ENCODE measurements around the gene TBCA. TPM values are rescaled to one million over a fixed set of nuclear protein-coding genes. Genes with fewer than 3 reads are reported as not detected.

Gene TBCA
- total RNA-seq, 1 experiment from 2014 or later: 327 TPM

DNA sequence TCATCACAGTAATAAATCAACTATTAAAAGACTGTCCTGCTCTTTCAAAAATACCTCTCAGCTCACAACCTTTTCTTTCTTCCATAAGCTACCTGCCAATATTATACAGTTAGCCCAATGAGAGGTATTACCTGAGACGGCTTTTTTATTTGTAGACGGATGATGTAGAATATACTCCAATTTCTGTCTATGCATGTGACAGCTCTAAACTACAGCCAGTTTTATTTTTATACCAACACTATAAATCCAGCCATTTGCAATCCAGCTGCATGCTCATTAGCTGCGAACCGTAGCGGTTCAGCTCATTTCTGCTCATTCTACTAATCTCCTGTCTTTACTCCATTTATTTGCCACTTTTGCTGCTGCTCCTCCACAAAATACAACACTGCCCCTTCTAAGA, 51.2 kb downstream of the TBCA start:
- H3K4me1 Mint-ChIP-seq: peaks cover 8% of the 10 kb centered on the region
- DNase-seq (ENCODE audit: low spot score): no peak
- ChIA-PET POLR2A (no interaction called here), CTCF (no interaction called here)
- peak overlapping the region; percentile 10; the same call in 1 of the 2 replicates for H3K27ac Mint-ChIP-seq
- no peak for ATAC-seq
- no peaks in the 10 kb centered on the region for H3K36me3 Mint-ChIP-seq
- H3K4me3 Mint-ChIP-seq: no peak overlapping the region
- H3K27me3 Mint-ChIP-seq (ENCODE audit: low read depth): no peaks in the 10 kb centered on the region
- TF ChIP-seq KAT7 (CRISPR knock-in tag; IDR thresholded peaks at IDR 0.05; ENCODE audit: borderline replicate concordance) (no peak), JAZF1 (CRISPR knock-in tag; IDR thresholded peaks at IDR 0.05) (no peak), FOXK1 (CRISPR knock-in tag; IDR thresholded peaks at IDR 0.05) (no peak), TP53 (CRISPR knock-in tag; IDR thresholded peaks at IDR 0.05) (no peak), NR2C2 (CRISPR knock-in tag; IDR thresholded peaks at IDR 0.05) (no peak), CBFB (CRISPR knock-in tag; IDR thresholded peaks at IDR 0.05; ENCODE audit: low read depth) (no peak), ZBTB21 (CRISPR knock-in tag; IDR thresholded peaks at IDR 0.05; ENCODE audit: borderline replicate concordance) (no peak), RELA (CRISPR knock-in tag; IDR thresholded peaks at IDR 0.05; ENCODE audit: borderline replicate concordance) (no peak), ZNF317 (CRISPR knock-in tag; IDR thresholded peaks at IDR 0.05; ENCODE audit: borderline replicate concordance, low read depth) (no peak), JUN (CRISPR knock-in tag; IDR thresholded peaks at IDR 0.05) (no peak), ETV6 (CRISPR knock-in tag; IDR thresholded peaks at IDR 0.05) (no peak), ZNF396 (CRISPR knock-in tag; IDR thresholded peaks at IDR 0.05; ENCODE audit: borderline replicate concordance) (no peak), NR1H2 (CRISPR knock-in tag; IDR thresholded peaks at IDR 0.05) (no peak)
- TF ChIP-seq, protein P1, sequence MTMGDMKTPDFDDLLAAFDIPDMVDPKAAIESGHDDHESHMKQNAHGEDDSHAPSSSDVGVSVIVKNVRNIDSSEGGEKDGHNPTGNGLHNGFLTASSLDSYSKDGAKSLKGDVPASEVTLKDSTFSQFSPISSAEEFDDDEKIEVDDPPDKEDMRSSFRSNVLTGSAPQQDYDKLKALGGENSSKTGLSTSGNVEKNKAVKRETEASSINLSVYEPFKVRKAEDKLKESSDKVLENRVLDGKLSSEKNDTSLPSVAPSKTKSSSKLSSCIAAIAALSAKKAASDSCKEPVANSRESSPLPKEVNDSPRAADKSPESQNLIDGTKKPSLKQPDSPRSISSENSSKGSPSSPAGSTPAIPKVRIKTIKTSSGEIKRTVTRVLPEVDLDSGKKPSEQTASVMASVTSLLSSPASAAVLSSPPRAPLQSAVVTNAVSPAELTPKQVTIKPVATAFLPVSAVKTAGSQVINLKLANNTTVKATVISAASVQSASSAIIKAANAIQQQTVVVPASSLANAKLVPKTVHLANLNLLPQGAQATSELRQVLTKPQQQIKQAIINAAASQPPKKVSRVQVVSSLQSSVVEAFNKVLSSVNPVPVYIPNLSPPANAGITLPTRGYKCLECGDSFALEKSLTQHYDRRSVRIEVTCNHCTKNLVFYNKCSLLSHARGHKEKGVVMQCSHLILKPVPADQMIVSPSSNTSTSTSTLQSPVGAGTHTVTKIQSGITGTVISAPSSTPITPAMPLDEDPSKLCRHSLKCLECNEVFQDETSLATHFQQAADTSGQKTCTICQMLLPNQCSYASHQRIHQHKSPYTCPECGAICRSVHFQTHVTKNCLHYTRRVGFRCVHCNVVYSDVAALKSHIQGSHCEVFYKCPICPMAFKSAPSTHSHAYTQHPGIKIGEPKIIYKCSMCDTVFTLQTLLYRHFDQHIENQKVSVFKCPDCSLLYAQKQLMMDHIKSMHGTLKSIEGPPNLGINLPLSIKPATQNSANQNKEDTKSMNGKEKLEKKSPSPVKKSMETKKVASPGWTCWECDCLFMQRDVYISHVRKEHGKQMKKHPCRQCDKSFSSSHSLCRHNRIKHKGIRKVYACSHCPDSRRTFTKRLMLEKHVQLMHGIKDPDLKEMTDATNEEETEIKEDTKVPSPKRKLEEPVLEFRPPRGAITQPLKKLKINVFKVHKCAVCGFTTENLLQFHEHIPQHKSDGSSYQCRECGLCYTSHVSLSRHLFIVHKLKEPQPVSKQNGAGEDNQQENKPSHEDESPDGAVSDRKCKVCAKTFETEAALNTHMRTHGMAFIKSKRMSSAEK (CRISPR knock-in tag; IDR thresholded peaks at IDR 0.05; ENCODE audit: borderline replicate concordance): no peak
- TF ChIP-seq, protein P2, sequence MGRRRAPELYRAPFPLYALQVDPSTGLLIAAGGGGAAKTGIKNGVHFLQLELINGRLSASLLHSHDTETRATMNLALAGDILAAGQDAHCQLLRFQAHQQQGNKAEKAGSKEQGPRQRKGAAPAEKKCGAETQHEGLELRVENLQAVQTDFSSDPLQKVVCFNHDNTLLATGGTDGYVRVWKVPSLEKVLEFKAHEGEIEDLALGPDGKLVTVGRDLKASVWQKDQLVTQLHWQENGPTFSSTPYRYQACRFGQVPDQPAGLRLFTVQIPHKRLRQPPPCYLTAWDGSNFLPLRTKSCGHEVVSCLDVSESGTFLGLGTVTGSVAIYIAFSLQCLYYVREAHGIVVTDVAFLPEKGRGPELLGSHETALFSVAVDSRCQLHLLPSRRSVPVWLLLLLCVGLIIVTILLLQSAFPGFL (CRISPR knock-in tag; IDR thresholded peaks at IDR 0.05; ENCODE audit: borderline replicate concordance): no peak
- TF ChIP-seq, protein P3, sequence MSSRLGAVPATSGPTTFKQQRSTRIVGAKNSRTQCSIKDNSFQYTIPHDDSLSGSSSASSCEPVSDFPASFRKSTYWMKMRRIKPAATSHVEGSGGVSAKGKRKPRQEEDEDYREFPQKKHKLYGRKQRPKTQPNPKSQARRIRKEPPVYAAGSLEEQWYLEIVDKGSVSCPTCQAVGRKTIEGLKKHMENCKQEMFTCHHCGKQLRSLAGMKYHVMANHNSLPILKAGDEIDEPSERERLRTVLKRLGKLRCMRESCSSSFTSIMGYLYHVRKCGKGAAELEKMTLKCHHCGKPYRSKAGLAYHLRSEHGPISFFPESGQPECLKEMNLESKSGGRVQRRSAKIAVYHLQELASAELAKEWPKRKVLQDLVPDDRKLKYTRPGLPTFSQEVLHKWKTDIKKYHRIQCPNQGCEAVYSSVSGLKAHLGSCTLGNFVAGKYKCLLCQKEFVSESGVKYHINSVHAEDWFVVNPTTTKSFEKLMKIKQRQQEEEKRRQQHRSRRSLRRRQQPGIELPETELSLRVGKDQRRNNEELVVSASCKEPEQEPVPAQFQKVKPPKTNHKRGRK (CRISPR knock-in tag; IDR thresholded peaks at IDR 0.05; ENCODE audit: borderline replicate concordance): no peak
- TF ChIP-seq, protein P4, sequence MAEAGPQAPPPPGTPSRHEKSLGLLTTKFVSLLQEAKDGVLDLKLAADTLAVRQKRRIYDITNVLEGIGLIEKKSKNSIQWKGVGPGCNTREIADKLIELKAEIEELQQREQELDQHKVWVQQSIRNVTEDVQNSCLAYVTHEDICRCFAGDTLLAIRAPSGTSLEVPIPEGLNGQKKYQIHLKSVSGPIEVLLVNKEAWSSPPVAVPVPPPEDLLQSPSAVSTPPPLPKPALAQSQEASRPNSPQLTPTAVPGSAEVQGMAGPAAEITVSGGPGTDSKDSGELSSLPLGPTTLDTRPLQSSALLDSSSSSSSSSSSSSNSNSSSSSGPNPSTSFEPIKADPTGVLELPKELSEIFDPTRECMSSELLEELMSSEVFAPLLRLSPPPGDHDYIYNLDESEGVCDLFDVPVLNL (CRISPR knock-in tag; IDR thresholded peaks at IDR 0.05; ENCODE audit: borderline replicate concordance, low read depth): no peak
- TF ChIP-seq, protein P5, sequence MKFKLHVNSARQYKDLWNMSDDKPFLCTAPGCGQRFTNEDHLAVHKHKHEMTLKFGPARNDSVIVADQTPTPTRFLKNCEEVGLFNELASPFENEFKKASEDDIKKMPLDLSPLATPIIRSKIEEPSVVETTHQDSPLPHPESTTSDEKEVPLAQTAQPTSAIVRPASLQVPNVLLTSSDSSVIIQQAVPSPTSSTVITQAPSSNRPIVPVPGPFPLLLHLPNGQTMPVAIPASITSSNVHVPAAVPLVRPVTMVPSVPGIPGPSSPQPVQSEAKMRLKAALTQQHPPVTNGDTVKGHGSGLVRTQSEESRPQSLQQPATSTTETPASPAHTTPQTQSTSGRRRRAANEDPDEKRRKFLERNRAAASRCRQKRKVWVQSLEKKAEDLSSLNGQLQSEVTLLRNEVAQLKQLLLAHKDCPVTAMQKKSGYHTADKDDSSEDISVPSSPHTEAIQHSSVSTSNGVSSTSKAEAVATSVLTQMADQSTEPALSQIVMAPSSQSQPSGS (CRISPR knock-in tag; IDR thresholded peaks at IDR 0.05; ENCODE audit: borderline replicate concordance, low read depth): no peak
- TF ChIP-seq, protein P6, sequence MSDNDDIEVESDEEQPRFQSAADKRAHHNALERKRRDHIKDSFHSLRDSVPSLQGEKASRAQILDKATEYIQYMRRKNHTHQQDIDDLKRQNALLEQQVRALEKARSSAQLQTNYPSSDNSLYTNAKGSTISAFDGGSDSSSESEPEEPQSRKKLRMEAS (CRISPR knock-in tag; IDR thresholded peaks at IDR 0.05): no peak
- no peaks in the 10 kb centered on the region for H3K9me3 Mint-ChIP-seq

All from WTC11 (cell line).